Brain microvascular endothelial cell (primary cell): ENCODE measurements around the gene RBMY1B.
"Not testable (repeated sequence)": the region's sequence is repeated elsewhere in the genome, so short reads cannot be mapped to it uniquely, and the experiment has no call there.

Experiments used
- DNase-seq: peaks from one replicate; pipeline ENCODE4 v3.0.0-alpha.2; 2020
- H3K27ac ChIP-seq: fragments of 250-450 bp; sonication (Bioruptor Pico); 2 replicates; pipeline ENCODE4 v1.5.1; 2020; ENCODE audit warnings: mild to moderate bottlenecking, moderate library complexity
- H3K27me3 ChIP-seq: fragments of 250-450 bp; sonication (Bioruptor Pico); replicated peaks from 2 replicates; pipeline ENCODE4 v1.5.1; 2020; ENCODE audit warnings: mild to moderate bottlenecking
- H3K36me3 ChIP-seq: fragments of 250-450 bp; sonication (Bioruptor Pico); replicated peaks from 2 replicates; pipeline ENCODE4 v1.5.1; 2020; ENCODE audit warnings: mild to moderate bottlenecking
- H3K4me3 ChIP-seq: 2 replicates; pipeline ENCODE4 v1.5.1; 2011; ENCODE audit warnings: low read depth, mild to moderate bottlenecking, control low read depth, low read length, moderate library complexity
- in situ Hi-C: cut with HindIII; loops from 2 replicates; pipeline ENCODE4 v1.10.0; 2017; ENCODE audit warnings: low sequenced_read_pairs, low pct_ligation_motif_present
- TF ChIP-seq, protein P1 (sequence below): IDR thresholded peaks from 2 replicates; pipeline ENCODE4 v1.5.1; 2011; ENCODE audit warnings: low read depth, mild to moderate bottlenecking, moderate library complexity, low read length, control low read depth, inconsistent platforms; ENCODE audit errors: missing control alignments

The RBMY1B gene

DNA sequence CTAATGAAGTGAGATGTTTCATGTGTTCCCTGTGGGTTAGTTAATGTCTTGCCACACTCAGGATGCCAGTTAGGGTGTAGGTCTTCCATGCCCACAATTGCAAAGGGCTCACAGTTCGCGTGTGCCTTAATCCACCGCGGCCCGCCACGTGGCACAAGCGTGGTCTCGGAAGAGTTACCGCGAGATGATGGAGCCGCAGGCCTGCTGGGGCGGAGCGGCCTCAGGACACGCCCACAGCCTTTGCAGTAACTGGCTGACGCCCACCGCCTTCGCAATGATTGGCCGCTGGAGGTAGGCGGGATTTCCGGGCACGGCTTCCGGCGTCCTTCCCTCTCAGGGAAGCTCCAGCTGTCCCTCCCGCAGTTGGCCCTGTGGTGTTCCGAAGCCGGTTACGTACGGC, at the start of gene RBMY1B:
TSS of gene RBMY1B (plus strand) at position 301 of the 400 bp plus-strand sequence. CDS start 2,013 bp downstream, outside the sequence.
- H3K4me3 ChIP-seq, H3K27ac ChIP-seq, H3K36me3 ChIP-seq, DNase-seq, in situ Hi-C loops, H3K27me3 ChIP-seq: not testable (repeated sequence)

- H3K4me3 ChIP-seq, in situ Hi-C loops, H3K36me3 ChIP-seq, DNase-seq, H3K27me3 ChIP-seq, H3K27ac ChIP-seq: not testable (repeated sequence)
Measured at GRCh38 chrY:21462915-21463314, 48.2 kb upstream of the RBMY1B start.

- Histone ChIP-seq H3K27ac (no peak overlapping the region), H3K27me3 (no peaks in the 10 kb centered on the region), H3K4me3 (no peak overlapping the region), H3K36me3 (no peaks in the 10 kb centered on the region)
- in situ Hi-C loops, result no loop called here
- TF ChIP-seq, protein P1, sequence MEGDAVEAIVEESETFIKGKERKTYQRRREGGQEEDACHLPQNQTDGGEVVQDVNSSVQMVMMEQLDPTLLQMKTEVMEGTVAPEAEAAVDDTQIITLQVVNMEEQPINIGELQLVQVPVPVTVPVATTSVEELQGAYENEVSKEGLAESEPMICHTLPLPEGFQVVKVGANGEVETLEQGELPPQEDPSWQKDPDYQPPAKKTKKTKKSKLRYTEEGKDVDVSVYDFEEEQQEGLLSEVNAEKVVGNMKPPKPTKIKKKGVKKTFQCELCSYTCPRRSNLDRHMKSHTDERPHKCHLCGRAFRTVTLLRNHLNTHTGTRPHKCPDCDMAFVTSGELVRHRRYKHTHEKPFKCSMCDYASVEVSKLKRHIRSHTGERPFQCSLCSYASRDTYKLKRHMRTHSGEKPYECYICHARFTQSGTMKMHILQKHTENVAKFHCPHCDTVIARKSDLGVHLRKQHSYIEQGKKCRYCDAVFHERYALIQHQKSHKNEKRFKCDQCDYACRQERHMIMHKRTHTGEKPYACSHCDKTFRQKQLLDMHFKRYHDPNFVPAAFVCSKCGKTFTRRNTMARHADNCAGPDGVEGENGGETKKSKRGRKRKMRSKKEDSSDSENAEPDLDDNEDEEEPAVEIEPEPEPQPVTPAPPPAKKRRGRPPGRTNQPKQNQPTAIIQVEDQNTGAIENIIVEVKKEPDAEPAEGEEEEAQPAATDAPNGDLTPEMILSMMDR, result no peak
- DNase-seq, result no peak
Measured at GRCh38 chrY:21482967-21483366, 28.2 kb upstream of the RBMY1B start.

DNA sequence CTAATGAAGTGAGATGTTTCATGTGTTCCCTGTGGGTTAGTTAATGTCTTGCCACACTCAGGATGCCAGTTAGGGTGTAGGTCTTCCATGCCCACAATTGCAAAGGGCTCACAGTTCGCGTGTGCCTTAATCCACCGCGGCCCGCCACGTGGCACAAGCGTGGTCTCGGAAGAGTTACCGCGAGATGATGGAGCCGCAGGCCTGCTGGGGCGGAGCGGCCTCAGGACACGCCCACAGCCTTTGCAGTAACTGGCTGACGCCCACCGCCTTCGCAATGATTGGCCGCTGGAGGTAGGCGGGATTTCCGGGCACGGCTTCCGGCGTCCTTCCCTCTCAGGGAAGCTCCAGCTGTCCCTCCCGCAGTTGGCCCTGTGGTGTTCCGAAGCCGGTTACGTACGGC, 23.4 kb downstream of the RBMY1B start, which contains the start of gene RBMY1A1:
TSS of gene RBMY1A1 (plus strand) at position 301 of the 400 bp plus-strand sequence. CDS start 2,013 bp downstream, outside the sequence.
- H3K27me3 ChIP-seq, H3K36me3 ChIP-seq, H3K27ac ChIP-seq, in situ Hi-C loops, H3K4me3 ChIP-seq, DNase-seq: not testable (repeated sequence)

DNA sequence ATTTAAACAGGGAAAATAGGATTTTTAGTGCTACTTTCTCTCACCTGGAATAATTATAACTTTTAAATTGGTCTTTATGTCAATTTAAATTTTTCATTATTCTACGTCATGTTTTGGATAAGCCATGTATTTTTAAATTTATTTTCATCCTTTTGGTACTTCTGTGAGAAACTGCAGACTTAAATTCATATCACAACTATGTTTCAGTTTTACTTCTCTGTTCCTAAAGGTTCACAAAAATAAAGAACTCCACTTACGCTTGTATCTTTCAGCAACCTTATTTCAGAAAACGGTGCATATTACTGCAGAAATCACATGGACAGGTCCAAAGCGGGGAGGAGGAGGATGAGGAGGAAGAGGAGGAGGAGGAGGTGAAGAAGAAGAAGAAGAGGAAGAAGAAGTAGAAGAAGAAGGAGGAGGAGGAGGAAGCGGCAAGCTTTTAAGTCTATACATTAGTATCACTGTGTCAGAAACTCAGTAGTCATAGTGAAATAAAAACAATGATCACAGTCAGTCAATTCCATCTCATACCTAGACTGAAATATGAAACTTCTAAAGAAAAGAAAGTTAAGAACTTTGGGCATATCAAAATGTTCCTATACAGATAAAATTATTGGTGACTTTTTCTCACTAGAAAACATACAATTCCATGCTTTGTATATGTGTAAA, 48.3 kb downstream of the RBMY1B start:
- H3K27ac ChIP-seq, H3K27me3 ChIP-seq, H3K4me3 ChIP-seq, DNase-seq, H3K36me3 ChIP-seq, in situ Hi-C loops: not testable (repeated sequence)
